GM21619 (cell line): ENCODE results near the gene TPGS1.

Source experiments
- ATAC-seq: cut with Tn5 transposase; IDR thresholded peaks from one replicate; pipeline ENCODE4 v1.9.1; 2021; ENCODE audit not compliant: unreplicated experiment

TPGS1 gene

GRCh38 chr19:495402-496111 lies 11.7 kb upstream of the TPGS1 start:
- no peak for ATAC-seq

DNA sequence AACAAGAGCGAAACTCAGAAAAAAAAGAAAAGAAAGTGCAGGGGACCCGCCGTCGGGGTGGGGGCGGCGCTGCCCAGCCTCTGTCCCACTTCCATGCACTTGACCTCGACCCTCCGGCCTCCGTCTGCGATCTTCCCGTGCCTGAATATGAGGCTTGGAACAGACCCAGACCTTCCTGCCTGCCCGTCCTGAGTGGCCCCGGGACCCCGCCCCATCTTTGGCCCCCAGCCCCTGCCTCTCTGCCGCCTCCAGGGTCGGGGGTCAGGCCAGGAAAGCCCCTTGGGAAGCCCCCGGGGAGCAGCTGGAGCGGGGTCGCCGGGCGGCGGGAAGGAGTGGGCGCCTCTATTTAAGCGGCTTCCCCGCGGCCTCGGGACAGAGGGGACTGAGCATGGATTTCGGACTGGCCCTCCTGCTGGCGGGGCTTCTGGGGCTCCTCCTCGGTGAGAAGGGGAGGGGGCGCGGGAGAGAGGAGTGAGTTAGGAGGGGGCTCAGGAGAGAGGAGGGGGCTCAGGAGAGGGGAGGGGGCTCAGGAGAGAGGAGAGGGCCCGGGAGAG lies 11.1 kb upstream of the TPGS1 start, which contains the start of gene MADCAM1:
Gene MADCAM1, plus strand, starts transcription at position 375 of the 554 bp plus-strand sequence. Its CDS starts 14 bp downstream, at position 389.
- no peak for ATAC-seq

- no peak for ATAC-seq
Measured at GRCh38 chr19:496986-497385, 10.3 kb upstream of the TPGS1 start.

DNA sequence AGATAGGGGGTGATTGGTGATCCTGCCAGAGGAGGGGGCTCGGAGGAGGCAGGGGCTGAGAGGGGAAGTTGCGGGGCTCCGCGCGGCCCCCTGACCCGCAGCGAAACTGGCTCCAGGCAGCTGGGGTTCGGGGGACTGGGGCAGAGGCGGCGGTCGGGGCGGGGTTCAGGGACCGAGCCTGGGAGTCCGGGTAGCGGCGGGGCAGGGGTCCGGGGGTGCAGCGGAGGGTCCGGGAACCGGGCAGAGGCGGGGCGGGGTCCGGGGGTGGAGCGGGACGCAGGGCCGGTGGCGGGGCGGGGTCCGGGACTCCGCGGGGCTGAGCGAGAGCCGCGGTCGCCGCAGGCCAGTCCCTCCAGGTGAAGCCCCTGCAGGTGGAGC lies 9.8 kb upstream of the TPGS1 start:
- ATAC-seq, result no peak

GRCh38 chr19:497869-498510 lies 9.3 kb upstream of the TPGS1 start:
- no peak for ATAC-seq

- ATAC-seq, result no peak
Measured at GRCh38 chr19:498511-498891, 8.8 kb upstream of the TPGS1 start.

- no peak for ATAC-seq
Measured at GRCh38 chr19:498977-499623, 8.2 kb upstream of the TPGS1 start.

DNA sequence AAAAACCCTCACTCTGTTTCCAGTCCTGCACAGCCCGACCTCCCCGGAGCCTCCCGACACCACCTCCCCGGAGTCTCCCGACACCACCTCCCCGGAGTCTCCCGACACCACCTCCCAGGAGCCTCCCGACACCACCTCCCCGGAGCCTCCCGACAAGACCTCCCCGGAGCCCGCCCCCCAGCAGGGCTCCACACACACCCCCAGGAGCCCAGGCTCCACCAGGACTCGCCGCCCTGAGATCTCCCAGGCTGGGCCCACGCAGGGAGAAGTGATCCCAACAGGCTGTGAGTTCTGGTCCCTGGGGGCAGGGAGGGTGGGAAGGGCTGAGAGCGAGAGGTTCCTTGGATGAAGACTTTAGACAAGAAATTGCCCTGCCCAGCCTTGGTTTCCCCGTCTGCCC lies 5.7 kb upstream of the TPGS1 start:
- ATAC-seq, result no peak

DNA sequence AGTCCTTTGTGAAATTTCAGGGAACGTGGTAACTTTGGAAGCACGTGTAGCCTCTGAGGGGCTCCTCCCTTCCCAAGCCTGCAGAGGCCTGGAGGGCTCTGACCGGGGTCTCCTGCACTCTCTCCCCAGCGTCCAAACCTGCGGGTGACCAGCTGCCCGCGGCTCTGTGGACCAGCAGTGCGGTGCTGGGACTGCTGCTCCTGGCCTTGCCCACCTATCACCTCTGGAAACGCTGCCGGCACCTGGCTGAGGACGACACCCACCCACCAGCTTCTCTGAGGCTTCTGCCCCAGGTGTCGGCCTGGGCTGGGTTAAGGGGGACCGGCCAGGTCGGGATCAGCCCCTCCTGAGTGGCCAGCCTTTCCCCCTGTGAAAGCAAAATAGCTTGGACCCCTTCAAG lies 2.7 kb upstream of the TPGS1 start:
- no peak for ATAC-seq

DNA sequence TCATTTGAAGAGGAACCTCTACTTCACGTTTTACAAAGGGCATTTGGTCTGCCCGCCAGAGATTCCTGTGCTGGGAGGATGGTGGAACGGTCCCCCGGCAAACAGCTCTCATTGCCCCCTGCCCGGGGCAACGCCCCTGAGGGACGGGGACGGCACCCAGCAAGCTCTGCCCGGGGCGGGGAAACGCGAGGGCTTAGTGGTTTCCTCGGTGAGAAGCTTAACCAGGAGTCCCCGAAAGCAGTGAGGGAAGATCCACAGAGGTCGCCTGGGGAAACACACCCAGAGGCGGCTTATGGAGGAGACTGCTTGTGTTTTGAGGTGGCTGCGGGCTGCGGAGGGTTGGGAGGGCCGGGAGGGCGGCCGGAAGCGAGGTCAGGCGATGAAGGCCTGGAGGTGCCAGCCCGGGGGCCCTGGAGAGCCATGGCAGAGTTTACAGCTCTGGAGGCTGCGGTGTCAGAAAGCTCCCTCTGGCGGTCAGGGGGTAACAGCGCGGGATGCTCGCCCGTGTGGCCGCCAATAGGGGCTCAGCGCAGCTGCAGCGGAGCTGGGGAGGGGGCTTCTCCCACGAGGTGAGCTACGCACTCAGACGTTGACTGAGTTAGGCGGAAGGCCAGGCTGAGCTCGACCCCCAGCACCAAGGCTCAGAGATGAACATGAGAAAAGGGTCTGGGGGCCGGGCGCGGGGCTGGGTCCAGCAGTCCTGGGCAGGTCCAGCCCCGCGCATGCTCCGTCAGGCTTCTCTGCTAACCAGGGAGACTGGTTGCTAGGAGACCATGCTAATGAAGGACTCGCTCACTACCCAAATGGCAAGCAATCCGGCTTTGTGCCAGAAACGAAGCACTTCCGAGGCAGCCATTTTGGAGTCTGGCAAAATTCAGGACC lies 652 bp upstream of the TPGS1 start:
- ATAC-seq, result peak; percentile 56

- no peak for ATAC-seq
Measured at GRCh38 chr19:508204-509150, 1.2 kb downstream of the TPGS1 start.

- peak; percentile 27 for ATAC-seq
Measured at GRCh38 chr19:510606-511100, 3.4 kb downstream of the TPGS1 start.

GRCh38 chr19:511101-511851 lies 4.0 kb downstream of the TPGS1 start:
- no peak for ATAC-seq

DNA sequence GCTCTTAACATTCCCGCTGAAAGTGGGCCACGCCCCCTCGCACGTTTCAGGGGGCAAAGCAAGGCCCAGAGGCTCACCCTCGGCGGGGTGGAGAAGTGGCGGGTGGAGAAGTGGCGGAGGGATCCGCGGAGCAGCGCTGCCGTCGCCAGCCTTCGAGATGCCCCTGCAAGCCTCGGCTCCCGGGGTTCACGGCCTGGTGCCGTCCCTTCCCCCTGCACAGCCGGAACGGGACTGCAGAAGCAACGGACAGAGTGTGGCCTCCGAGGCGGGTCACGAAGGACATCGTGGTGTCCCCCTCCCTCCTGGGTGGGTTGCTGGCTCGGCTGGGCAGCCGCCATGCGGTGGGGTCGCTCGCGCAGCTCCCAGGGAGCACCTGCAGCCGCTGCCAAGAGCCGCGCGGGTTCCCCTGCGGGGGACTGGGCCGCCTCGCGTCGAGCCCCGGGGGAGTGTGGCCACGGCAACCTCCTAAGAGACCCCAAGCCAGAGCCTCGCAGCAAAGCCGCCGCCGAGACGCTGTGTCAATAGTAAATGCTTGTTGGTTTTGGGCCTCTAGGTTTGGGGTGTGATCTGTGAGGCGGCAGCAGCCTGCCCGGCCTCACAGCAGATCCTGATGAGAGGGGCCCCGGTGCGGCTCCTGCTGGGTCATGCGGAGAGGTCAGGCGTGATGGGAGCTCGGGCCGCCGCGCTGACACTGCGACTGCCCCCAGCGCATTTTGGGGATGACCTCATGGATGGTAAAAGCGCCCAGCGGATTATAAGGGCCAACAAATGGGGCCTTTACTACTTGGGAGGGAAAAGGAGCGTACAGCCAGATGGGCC lies 5.5 kb downstream of the TPGS1 start:
- ATAC-seq, result no peak

GRCh38 chr19:513368-514165 lies 6.3 kb downstream of the TPGS1 start:
- no peak for ATAC-seq

GRCh38 chr19:514166-514663 lies 6.9 kb downstream of the TPGS1 start:
- no peak for ATAC-seq
